NCI-H460 (cell line): ENCODE results near the gene PLCL1. TPM values are rescaled to one million over a fixed set of nuclear protein-coding genes. Genes with fewer than 3 reads are reported as not detected.
A peak's percentile ranks its signal among the peaks of the same experiment; 100 is the strongest.

Experiments
- DNase-seq: peaks from one replicate; pipeline ENCODE4 v3.0.0-alpha.2; 2016; ENCODE audit warnings: low read depth; ENCODE audit errors: extremely low read depth
- total RNA-seq: library from RNA; depleted of rRNA; stranded (reverse); fragments of >200 nt; shearing (Covaris generic); gene quantifications from 2 replicates; pipeline ENCODE4 v1.2.3, GENCODE V29; 2014

PLCL1 gene
- total RNA-seq, 1 experiment from 2014 or later: 0.02 TPM

DNA sequence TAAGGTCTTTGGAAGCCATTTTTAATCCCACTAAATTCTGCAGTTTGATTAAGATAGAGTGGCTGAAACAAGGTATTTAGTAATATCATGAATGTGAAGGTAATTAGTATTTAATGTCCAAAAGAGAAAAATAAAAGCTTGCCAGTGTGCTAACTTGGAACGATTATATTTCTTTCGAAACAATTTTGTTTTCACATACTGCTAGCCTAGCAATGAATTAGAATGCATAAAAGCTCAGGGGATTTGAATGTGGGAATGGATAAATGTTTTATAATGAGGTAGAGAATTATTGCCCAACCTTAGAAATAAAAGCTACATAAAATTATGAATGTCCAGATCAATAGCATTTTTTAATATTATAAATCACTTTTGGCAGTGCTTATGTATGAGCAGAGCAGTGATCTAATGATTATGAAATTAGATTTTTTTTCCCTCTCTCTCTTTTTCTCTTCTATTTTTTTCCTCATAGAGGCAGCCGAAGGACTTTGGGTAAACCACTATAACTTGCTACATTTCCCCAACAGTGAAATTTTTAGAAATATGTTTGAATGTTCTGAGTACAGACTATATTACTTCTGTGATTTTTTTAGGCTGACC lies 75.5 kb downstream of the PLCL1 start:
- DNase-seq: no peak

DNA sequence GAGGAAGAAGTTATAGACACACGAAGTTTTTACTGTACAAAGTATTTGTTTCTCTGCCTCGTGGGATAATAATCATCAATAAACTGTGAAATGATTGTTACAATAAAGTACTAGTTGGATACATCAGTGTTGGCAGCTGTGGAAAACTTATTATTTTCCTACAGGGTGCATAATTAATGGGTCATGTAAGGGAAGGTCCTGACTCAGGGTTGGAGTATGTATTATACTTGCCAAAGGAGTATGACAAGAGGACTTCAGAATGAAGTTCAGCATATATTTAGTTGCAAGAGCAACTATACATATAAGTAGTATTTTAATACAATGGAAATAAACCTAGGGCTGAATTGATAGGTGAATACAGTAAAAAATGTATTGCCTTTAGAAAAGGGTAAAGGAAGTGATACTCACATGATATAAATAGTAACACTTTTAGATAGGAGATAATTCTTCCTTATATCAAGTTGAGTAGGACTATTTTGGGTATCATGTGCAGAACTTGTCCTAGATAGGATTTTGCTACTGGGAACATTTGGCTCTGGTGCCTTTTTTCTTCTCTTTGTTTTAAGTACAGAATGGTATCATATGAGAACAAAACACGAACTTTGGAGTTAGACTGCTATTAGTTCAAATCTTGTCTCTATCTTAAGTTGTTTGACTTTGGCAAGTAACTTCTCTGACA lies 79.1 kb downstream of the PLCL1 start:
- DNase-seq: no peak

- no peak for DNase-seq
These were observed 79.9 kb downstream of the PLCL1 start for GRCh38 chr2:197884252-197884651.

- no peak for DNase-seq
These were observed 80.7 kb downstream of the PLCL1 start for GRCh38 chr2:197885126-197885525.

DNA sequence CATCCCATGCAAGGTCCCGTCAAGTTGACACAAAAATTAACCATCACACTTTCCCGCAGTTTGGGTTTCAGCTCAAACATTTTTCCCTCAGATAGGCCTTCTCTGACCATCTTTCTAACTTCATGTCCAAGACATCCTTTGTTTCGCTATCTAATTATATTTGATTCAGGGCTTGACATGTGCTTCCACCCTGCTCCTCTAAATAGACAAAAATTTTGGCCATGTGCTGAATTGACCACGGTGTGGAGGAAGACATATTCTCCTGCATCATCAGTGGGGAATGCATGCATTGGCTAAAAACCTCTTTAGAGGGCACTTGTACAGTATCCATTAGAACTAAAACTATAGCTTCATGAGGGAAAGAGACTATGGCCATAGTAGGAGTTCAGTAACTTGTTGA lies 81.2 kb downstream of the PLCL1 start:
- no peak for DNase-seq

- DNase-seq: no peak
These were observed 83.9 kb downstream of the PLCL1 start for GRCh38 chr2:197888321-197888720.

DNA sequence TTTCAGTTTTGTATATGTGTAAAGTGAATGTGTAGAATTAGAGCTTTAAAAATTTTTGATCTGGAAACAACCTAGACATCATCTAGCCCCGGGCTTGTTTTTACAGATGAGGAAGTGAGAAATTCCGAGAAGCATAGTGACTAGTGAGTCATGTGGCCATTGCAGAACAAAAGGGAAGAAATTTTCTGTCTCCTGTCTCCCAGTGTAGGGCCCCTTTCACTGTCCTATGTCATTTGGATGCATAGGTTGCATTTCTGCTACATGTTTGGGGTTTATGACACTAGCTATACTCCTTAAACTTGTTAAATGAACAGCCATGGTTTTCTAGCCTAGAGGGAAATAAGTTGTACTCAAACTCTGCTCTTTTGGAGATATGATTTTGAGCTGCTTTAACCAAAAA lies 84.6 kb downstream of the PLCL1 start:
- peak; percentile 80 for DNase-seq

GRCh38 chr2:197890168-197890567 lies 85.8 kb downstream of the PLCL1 start:
- no peak for DNase-seq

DNA sequence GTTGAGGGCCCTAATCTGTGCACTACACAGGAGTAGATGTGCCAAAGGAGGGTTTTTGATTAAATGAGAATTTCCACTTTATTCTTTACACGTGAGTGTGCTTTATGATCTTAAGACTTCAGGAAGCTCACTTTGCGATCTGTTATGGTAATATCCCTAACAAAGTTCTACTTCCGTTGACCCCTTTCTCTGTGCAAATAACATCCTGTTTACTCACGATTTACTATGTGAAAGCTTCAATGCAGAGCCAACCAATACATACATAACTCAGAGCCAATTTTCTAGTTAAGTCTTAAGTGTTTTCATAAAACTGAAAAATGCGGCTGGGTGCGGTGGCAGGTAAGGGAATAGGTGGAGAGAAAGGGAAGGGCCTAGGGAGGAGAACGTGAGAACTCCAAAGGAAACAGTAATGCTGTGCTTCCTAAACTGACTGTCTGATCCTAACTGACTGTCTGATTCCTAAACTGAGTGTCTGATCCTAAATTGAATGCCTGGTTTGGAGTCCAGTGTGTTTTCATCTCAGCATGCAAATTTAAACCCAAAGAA lies 87.6 kb downstream of the PLCL1 start:
- DNase-seq: no peak

DNA sequence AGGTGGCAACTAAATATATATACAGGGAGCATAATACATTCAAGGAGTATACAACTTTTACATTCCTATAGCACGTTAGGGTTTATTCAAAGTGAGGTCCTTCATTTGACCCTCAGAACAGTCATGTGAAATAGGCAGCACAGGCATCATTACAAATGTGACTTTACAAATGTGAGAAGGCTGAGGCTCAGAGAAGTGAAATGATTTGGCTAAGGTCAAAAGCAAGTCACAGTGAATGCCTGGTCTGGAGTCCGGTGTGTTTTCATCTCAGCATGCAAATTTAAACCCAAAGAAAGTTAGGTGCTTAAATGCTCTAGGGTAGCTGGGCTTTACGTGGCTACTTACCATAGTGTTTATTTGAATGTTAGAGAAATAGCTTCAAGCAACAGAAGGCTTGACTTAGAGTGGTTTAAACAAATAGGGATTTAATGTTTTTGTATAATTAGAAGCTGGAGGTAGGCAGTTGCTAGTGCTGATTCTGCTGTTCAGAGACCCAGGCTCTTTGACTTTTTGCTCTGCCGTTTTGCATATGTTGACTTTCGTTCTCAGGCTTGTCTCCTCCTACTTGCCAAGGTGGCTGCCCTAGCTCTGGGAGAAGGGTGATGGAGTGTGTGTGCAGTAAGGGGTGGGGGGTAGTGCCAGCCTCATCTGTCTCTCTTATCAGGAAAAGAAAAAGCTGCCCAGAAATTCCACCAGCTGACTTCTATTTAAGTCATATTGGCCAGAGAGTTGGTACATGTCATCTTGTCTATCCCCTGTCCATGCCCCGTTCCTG lies 89.2 kb downstream of the PLCL1 start:
- no peak for DNase-seq

GRCh38 chr2:197894751-197895274 lies 90.4 kb downstream of the PLCL1 start:
- no peak for DNase-seq

GRCh38 chr2:197897960-197898678 lies 93.7 kb downstream of the PLCL1 start:
- DNase-seq: no peak

DNA sequence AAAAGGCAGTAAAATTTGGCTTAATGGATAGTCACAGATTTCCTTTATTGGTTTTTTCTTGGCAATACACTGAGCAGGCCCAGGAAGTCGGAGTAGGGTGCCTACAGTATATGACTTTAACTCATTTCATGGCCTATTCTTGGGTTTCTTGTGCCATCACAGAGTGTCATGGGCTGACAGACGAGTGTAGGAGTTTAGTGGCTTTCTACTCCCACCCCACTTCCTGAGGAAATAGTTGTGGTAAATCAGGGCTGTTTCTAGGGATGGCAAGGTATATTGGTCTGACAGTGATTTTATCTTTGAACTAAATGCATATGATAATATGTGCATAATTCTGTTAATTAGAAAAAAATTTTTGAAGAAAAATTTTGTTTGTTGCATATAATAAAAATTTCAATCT lies 100.1 kb downstream of the PLCL1 start:
- no peak for DNase-seq

DNA sequence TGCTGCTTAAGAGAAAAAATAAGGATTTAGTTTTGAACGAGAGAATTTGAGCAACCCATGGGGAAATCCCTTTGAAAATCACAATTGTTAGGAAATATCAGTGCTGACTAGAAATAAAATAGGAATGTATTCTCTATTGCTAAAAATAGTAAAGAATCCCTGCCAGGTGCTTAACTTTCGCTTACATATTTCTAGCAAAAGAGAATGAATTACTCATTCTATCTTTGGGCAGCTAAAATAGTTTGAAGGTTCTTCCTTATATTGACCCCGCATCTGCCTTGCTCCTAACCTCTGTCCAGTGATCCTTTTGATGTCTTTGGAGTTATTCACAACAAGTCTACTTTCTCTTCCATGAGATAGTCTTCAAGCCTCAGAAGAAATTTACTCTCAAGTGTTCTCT lies 103.8 kb downstream of the PLCL1 start:
- DNase-seq: no peak

DNA sequence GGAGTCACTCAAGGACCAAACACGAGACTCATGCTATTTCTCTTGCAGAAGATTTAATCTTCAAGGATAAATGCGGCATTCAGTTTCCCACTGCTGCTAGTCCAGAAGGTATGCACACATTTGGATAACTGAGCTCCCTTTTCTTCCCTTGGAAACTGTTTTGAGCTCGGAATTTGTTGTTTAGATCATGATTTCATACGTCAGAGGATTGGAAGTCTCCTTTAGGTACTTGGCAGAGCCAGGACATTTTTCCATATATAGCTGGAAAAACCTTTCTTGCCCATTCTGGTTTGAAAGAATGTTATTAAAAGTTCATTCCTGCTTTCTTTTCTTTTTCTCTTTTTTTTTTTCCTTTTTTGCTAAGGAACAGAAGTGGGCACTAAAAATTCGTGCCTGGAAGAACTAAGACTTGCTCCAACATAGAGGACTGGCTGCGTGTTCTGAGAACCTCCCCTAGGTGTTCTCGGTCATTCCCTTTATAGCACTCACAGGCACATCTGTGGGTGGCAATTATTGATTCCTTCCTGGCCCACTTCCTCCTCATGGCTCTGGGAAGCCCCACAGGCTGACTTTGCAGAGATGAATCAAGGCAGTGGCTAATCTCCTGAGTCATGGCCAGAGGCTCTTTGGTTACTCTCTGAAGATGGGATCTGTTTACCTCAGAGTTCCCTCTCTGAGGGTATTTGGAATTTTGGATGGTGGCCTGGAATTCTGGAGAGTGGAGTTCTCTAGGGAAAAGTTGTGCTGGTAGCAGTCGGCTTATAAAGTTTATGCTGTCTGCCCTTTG lies 104.8 kb downstream of the PLCL1 start:
- no peak for DNase-seq

GRCh38 chr2:197911667-197912066 lies 107.3 kb downstream of the PLCL1 start:
- DNase-seq: no peak

DNA sequence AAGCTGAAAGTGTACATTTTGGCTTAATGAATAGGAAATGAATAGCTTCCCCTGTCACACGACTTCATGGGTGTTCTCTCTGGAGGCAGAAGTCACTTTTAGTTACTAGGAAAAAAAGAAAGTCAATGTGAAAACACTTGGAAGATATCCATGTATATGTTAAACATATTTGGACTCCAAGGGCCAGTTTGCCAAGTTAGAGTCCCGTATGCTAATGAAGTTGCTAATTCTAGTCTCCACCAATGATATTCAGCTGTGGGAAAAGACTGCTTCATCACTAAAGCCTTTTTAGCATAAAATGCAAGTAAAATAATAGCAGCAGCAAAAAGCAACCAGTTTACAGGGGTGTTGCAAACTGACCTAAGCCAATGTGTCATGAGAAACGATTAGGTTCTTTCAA lies 108.7 kb downstream of the PLCL1 start:
- DNase-seq: no peak

DNA sequence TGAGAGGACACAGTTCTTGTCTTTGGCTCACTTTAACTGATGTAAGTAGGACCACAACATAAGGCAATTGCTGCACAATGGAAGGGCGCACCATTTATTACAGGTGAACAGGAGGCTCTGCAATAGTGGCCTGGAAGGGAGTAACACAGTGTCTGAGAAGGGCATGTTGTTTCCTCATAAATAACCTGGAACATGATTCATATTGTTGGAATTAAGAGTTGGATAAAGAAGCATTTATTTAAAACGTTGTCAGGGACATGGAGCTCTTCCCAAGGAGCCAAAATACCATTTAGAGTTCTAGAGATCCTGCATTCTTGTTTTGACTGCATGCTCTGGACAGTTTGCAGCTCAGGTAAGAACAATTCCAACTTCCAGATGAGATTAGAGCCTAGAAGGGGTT lies 110.4 kb downstream of the PLCL1 start:
- DNase-seq: no peak

DNA sequence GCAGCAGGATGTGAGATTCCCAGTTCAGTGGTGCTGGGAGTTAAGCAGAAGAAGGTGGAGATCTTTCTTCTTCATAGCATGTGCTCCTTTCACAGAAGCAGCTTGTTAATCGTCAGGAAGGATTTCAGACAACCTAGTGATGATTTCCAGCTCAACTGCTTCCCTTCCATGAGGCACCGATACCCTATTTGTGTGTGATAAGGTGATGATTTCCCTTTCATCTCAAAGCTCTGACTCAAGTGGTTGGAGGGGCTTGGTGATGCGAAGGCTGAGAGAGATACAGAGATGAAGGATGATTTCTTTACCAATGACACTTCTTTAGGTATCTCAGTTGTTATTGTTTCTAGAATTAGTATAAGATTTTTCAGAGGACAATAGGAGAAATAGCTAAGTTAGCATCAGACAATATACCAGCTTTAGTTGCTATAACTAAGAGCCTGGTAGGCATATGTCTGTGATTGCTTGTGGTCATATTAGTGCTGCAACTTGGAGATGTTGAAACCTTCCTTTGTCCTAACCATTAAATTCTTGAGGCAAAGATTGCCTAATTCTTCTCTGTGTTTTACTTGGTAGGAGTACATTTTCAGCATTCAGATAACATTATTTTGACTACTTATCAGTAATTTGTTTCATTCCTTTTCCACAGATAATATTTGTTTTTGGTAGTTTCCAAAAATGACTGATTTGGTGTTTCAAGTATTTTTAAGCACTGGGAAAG lies 111.3 kb downstream of the PLCL1 start:
- no peak for DNase-seq
